Brain microvascular endothelial cell (primary cell): Measurements from ENCODE around the gene DMRTB1.

Experiments
- DNase-seq: peaks from one replicate; pipeline ENCODE4 v3.0.0-alpha.2; 2020
- H3K27ac ChIP-seq: fragments of 250-450 bp; sonication (Bioruptor Pico); 2 replicates; pipeline ENCODE4 v1.5.1; 2020; ENCODE audit warnings: mild to moderate bottlenecking, moderate library complexity
- H3K27me3 ChIP-seq: fragments of 250-450 bp; sonication (Bioruptor Pico); replicated peaks from 2 replicates; pipeline ENCODE4 v1.5.1; 2020; ENCODE audit warnings: mild to moderate bottlenecking
- H3K36me3 ChIP-seq: fragments of 250-450 bp; sonication (Bioruptor Pico); replicated peaks from 2 replicates; pipeline ENCODE4 v1.5.1; 2020; ENCODE audit warnings: mild to moderate bottlenecking
- H3K4me3 ChIP-seq: 2 replicates; pipeline ENCODE4 v1.5.1; 2011; ENCODE audit warnings: low read depth, mild to moderate bottlenecking, control low read depth, low read length, moderate library complexity
- in situ Hi-C: cut with HindIII; loops from 2 replicates; pipeline ENCODE4 v1.10.0; 2017; ENCODE audit warnings: low sequenced_read_pairs, low pct_ligation_motif_present
- TF ChIP-seq, protein P1 (sequence below): IDR thresholded peaks from 2 replicates; pipeline ENCODE4 v1.5.1; 2011; ENCODE audit warnings: low read depth, mild to moderate bottlenecking, moderate library complexity, low read length, control low read depth, inconsistent platforms; ENCODE audit errors: missing control alignments

The DMRTB1 gene

DNA sequence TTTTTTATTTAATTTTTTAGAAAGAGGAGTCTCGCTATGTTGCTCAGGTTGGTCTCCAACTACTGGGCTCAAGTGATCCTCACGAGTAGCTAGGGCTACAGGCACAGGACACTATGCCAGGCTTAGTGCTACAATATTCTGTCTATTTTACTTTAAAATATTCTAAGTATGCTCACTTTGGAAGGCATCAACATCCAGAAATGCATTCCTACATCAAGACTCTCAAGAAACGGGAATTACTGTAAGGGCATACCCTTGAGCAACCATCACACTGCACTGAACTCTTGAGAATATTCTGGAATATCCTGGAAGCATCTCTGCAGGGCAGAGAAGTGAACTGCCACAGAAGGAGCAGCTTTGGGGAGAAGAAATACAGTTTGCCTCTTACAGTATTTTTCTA, 565 bp upstream of the DMRTB1 start:
- no peak overlapping the region for H3K27ac ChIP-seq
- in situ Hi-C loops, result no loop called here
- H3K4me3 ChIP-seq, result no peak overlapping the region
- TF ChIP-seq, protein P1, sequence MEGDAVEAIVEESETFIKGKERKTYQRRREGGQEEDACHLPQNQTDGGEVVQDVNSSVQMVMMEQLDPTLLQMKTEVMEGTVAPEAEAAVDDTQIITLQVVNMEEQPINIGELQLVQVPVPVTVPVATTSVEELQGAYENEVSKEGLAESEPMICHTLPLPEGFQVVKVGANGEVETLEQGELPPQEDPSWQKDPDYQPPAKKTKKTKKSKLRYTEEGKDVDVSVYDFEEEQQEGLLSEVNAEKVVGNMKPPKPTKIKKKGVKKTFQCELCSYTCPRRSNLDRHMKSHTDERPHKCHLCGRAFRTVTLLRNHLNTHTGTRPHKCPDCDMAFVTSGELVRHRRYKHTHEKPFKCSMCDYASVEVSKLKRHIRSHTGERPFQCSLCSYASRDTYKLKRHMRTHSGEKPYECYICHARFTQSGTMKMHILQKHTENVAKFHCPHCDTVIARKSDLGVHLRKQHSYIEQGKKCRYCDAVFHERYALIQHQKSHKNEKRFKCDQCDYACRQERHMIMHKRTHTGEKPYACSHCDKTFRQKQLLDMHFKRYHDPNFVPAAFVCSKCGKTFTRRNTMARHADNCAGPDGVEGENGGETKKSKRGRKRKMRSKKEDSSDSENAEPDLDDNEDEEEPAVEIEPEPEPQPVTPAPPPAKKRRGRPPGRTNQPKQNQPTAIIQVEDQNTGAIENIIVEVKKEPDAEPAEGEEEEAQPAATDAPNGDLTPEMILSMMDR, result no peak
- no peaks in the 10 kb centered on the region for H3K27me3 ChIP-seq
- no peaks in the 10 kb centered on the region for H3K36me3 ChIP-seq
- no peak for DNase-seq

DNA sequence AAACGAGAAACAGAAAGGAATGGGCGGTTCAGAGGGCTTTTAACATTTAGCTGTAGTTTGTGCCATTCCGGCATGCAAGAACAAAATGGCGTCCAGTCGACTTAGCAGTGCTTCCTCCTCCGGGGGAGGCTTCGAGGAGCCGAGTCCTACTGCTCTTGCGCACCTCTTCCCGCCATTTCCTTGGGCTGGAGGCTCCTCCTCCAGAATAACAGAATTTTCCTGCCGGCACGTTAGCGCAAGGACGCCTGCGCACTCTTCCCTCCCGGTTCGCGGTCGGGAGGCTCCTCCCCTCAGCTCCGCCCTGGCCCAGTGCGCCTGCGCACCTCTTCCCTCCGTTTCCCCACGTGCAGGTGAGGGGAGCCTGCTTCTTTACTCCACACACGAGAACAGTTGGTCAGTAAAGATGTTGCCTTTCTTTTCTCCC, 1.0 kb downstream of the DMRTB1 start:
- Histone ChIP-seq H3K27me3 (no peaks in the 10 kb centered on the region), H3K27ac (no peak overlapping the region), H3K4me3 (no peak overlapping the region), H3K36me3 (no peaks in the 10 kb centered on the region)
- TF ChIP-seq, protein P1, result no peak
- in situ Hi-C loops, result no loop called here
- no peak for DNase-seq

DNA sequence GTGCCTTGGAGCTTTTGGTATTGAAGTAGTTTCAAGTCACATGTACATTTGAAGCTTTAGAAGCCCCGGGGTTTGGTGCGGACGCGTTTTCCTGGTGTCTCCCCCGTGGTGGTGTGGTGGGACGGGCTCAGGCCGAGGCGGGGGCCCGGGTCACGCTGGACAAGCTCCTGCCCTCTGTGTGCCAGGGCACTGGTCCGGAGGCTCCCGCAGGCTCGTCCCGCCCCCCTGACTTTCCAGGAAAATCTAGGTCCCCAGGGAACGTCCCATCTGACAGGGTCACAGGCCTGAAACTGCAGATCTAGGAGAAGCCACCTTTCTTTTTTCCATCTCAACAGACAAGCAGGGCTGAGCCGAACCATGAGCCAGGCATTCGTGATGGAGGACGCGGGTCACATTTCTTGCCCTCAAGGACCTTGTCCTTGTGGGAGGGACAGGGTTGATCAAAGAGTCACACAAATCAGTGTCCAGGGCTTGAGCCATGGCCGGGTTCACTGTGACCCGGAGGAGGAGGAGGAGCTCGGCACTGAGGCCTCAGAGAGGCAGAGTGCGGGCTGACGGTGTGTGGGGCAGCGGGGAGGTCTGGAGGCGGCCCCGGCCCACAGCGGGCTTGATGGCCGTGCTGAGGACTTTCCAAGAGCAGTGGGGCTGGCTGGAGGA, 1.6 kb downstream of the DMRTB1 start:
- no peak overlapping the region for H3K4me3 ChIP-seq
- TF ChIP-seq, protein P1, result no peak
- H3K27ac ChIP-seq, result no peak overlapping the region
- no peaks in the 10 kb centered on the region for H3K27me3 ChIP-seq
- H3K36me3 ChIP-seq, result no peaks in the 10 kb centered on the region
- in situ Hi-C loops, result no loop called here
- DNase-seq, result no peak

DNA sequence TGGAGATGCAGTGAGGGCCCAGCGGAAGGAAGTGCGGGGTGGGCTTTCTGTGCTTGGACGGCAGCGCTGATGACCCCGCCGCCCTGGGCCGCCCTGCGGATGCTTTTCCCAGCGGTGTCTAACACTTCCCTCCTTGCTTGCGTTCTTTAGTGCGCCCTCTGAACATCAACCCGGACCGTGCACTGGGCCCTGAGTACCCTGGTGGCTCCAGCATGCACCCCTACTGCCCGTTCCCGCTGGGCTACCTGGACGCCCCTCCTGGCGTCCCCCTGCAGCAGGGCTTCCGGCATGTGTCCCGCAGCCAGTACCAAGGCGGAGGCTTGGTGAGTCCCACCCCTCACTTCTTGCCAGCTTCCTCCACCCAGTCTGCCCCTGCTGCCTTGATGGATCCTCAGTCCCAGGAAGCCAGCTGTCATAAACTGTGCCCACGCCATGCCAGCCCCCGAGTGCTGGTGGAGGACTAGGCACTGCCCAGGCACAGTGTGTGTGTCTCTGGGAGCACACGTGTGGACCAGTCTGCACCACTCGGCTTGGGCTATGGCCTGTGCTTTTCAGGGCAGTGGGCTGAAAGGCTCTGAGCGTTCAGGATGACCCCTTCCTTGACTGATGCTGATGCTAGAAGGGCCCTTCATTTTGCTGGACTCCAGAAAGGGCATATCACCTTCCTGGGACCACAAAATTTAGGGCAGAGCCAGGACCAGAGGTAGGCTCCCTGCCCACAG, 2.3 kb downstream of the DMRTB1 start:
- Histone ChIP-seq H3K27ac (no peak overlapping the region), H3K27me3 (no peaks in the 10 kb centered on the region), H3K36me3 (no peaks in the 10 kb centered on the region), H3K4me3 (no peak overlapping the region)
- TF ChIP-seq, protein P1, result no peak
- in situ Hi-C loops, result no loop called here
- no peak for DNase-seq

DNA sequence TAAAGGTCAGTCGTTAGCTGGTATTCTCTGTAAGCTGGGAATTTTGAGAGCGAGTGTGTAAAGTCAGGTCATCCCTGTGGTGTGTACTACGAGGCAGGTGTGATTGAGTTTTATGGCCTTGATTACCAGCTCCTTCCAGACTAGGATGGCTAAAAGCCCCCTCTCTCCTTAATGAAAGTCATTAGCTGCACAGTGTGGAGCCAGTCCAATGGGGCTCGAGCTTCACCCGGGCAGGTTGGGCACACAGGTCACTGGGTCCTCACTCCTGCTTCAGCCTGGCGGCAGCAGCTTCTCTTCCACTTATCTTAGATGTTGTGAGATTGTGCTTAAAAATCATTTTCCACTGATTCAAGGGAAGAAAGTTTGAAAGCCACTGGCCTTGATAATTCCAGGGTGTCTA, 3.0 kb downstream of the DMRTB1 start:
- TF ChIP-seq, protein P1, result no peak
- in situ Hi-C loops, result no loop called here
- DNase-seq, result no peak
- Histone ChIP-seq H3K27ac (no peak overlapping the region), H3K4me3 (no peak overlapping the region), H3K27me3 (no peaks in the 10 kb centered on the region), H3K36me3 (no peaks in the 10 kb centered on the region)
